SKM-1 (cell line): ENCODE measurements around the gene AGMAT.
A peak's percentile ranks its signal among the peaks of the same experiment; 100 is the strongest.

ENCODE experiments used
- DNase-seq: peaks from one replicate; lab custom pipeline; 2025; ENCODE audit not compliant: unreplicated experiment; lab: John Stamatoyannopoulos, UW

AGMAT gene

GRCh38 chr1:15524283-15525049 lies 60.4 kb downstream of the AGMAT start:
- DNase-seq, result peak; percentile 97

GRCh38 chr1:15524021-15524282 lies 60.9 kb downstream of the AGMAT start, which contains the start of gene CASP9:
Gene CASP9, minus strand, starts transcription at chr1:15524215. Its CDS starts 15 bp downstream, at chr1:15524200.
- no peak for DNase-seq

- no peak for DNase-seq
These were observed 61.5 kb downstream of the AGMAT start for GRCh38 chr1:15523104-15524020.

- DNase-seq, result no peak
These were observed 62.3 kb downstream of the AGMAT start for GRCh38 chr1:15522551-15522950.
